Measurements from ENCODE around the gene SKAP2. TPM values are rescaled to one million over a fixed set of nuclear protein-coding genes. Genes with fewer than 3 reads are reported as not detected.

SKAP2 gene
- polyA plus RNA-seq, 1 of the 3 experiments (the other 2 are of a cell fraction) = 0.69 TPM

- H3K4me2 ChIP-seq = no peak overlapping the region
- H3K4me3 ChIP-seq (ENCODE audit: low read depth in 2 of 2, low read length in 1 of 2) = no peak overlapping the region
- no peak overlapping the region for H3K27ac ChIP-seq (ENCODE audit: low read depth in 2 of 2, low read length in 1 of 2)
- no peaks in the 10 kb centered on the region for H3K36me3 ChIP-seq (replicated peaks in 1 of 2; ENCODE audit: control insufficient read depth in 1 of 2, insufficient read depth in 2 of 2, low read length in 1 of 2)
- no peaks in the 10 kb centered on the region for H3K9me2 ChIP-seq
- no peaks in the 10 kb centered on the region for H3K9me3 ChIP-seq
- no peaks in the 10 kb centered on the region for H3K79me2 ChIP-seq (ENCODE audit: insufficient read depth)
- no peaks in the 10 kb centered on the region for H3F3A ChIP-seq (replicated peaks; ENCODE audit: insufficient read depth)
- CTCF ChIA-PET = interaction anchor here (0.5 to 16.0 kb wide), 9 partner anchors 8 to 1691 kb away, joined by 3 to 716 read pairs (median 7); no protein-coding TSS in a partner anchor
- TF ChIP-seq MEF2A (IDR thresholded peaks at IDR 0.05; ENCODE audit: borderline replicate concordance, low read depth) = no peak
- no peak for TF ChIP-seq FOSL2 (IDR thresholded peaks at IDR 0.05; ENCODE audit: borderline replicate concordance, low read depth)
- TF ChIP-seq GATA2 (CRISPR knock-in tag; IDR thresholded peaks at IDR 0.05) = no peak
- TF ChIP-seq EP300 (IDR thresholded peaks at IDR 0.05; ENCODE audit: borderline replicate concordance in 1 of 2, low read depth in 1 of 2, low read length in 1 of 2) = no peak
- no peak for TF ChIP-seq TEAD4 (IDR thresholded peaks at IDR 0.05; ENCODE audit: borderline replicate concordance, insufficient read depth)
- TF ChIP-seq GABPA (IDR thresholded peaks at IDR 0.05; ENCODE audit: low read depth) = no peak
- TF ChIP-seq POLR2AphosphoS5 (IDR thresholded peaks at IDR 0.05; ENCODE audit: low read depth, low read length) = no peak
- TF ChIP-seq FOXM1 (IDR thresholded peaks at IDR 0.05; ENCODE audit: low read depth) = no peak
- TF ChIP-seq SIN3A (IDR thresholded peaks at IDR 0.05; ENCODE audit: borderline replicate concordance, low read depth, low read length) = no peak
- no peak for TF ChIP-seq REST (IDR thresholded peaks at IDR 0.05; ENCODE audit: low read depth, low read length)
- no peak for TF ChIP-seq MXI1 (IDR thresholded peaks at IDR 0.05; ENCODE audit: low read depth, low read length)
- no peak for TF ChIP-seq SMC3 (IDR thresholded peaks at IDR 0.05; ENCODE audit: low read depth, low read length)
- TF ChIP-seq NRF1 (IDR thresholded peaks at IDR 0.05; ENCODE audit: low read depth, low read length) = no peak
- TF ChIP-seq USF1 (IDR thresholded peaks at IDR 0.05; ENCODE audit: borderline replicate concordance, low read depth) = no peak
- TF ChIP-seq JUND (IDR thresholded peaks at IDR 0.05) = no peak
- no peak for TF ChIP-seq RXRA (IDR thresholded peaks at IDR 0.05; ENCODE audit: borderline replicate concordance, low read depth)
- TF ChIP-seq ZBTB33 (IDR thresholded peaks at IDR 0.05; ENCODE audit: borderline replicate concordance, low read depth) = no peak
- TF ChIP-seq ELF1 (IDR thresholded peaks at IDR 0.05) = no peak
- no peak for TF ChIP-seq FOXJ3 (CRISPR knock-in tag; IDR thresholded peaks at IDR 0.05)
- no peaks in the 10 kb centered on the region; the same call in 1 of the 2 replicates for H3K27me3 ChIP-seq (ENCODE audit: insufficient read depth)
- DNase-seq = no peak
- H4K20me1 ChIP-seq (ENCODE audit: insufficient read depth) = no peaks in the 10 kb centered on the region
- no peak overlapping the region for H2AFZ ChIP-seq (ENCODE audit: low read depth)
- H3K9ac ChIP-seq = no peak overlapping the region
- POLR2A ChIA-PET = no interaction called here
- H3K4me1 ChIP-seq (ENCODE audit: control insufficient read depth in 1 of 2, insufficient read depth in 2 of 2, low read depth in 1 of 2, low read length in 1 of 2) = peaks cover 0 to 4% of the 10 kb centered on the region in 2 experiments; a peak in 1 of 4 replicates
- 57% methylated on average over 7 of the region's 7 CpGs for WGBS (ENCODE audit: low lambda C conversion rate)
These were observed 205.9 kb downstream of the SKAP2 start for GRCh38 chr7:26658389-26659084.
